ENCODE measurements around the gene OGFOD1. TPM values are rescaled to one million over a fixed set of nuclear protein-coding genes. Genes with fewer than 3 reads are reported as not detected.

The OGFOD1 gene
- total RNA-seq, 4 donors from 2014 or later, result 18.3 to 47.1 (median 33.1) TPM

DNA sequence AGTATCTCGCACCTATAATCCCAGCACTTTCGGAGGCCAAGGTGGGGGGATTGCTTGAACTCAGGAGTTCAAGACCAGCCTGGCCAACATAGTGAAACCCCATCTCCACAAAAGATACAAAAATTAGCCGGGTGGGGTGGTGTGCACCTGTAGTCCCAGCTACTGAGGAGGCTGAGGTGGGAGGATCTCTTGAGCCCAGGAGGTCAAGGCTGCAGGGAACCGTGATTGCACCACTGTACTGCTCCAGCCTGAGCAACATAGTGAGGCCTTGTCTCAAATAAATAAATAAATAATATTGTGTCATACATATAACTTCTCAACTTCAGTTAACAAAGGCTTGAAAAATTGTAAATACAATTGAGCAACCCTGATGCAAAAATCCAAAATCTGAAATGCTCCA lies 34.2 kb upstream of the OGFOD1 start:
- TF ChIP-seq POLR2A (IDR thresholded peaks at IDR 0.05; ENCODE audit: low read depth) (no peak), EP300 (IDR thresholded peaks at IDR 0.05) (no peak), POLR2AphosphoS5 (IDR thresholded peaks at IDR 0.05) (no peak)
- TF ChIP-seq, protein P1, sequence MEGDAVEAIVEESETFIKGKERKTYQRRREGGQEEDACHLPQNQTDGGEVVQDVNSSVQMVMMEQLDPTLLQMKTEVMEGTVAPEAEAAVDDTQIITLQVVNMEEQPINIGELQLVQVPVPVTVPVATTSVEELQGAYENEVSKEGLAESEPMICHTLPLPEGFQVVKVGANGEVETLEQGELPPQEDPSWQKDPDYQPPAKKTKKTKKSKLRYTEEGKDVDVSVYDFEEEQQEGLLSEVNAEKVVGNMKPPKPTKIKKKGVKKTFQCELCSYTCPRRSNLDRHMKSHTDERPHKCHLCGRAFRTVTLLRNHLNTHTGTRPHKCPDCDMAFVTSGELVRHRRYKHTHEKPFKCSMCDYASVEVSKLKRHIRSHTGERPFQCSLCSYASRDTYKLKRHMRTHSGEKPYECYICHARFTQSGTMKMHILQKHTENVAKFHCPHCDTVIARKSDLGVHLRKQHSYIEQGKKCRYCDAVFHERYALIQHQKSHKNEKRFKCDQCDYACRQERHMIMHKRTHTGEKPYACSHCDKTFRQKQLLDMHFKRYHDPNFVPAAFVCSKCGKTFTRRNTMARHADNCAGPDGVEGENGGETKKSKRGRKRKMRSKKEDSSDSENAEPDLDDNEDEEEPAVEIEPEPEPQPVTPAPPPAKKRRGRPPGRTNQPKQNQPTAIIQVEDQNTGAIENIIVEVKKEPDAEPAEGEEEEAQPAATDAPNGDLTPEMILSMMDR (IDR thresholded peaks at IDR 0.05), result no peak
- intact Hi-C loops (cut with DNase I), result no loop called here
- Histone ChIP-seq H3K27ac (replicated peaks in 1 of 4) (no peak overlapping the region), H3K27me3 (no peaks in the 10 kb centered on the region), H3K4me1 (peaks cover 9 to 48% (median 44%) of the 10 kb centered on the region in 4 donors), H3K36me3 (peaks cover 7 to 14% (median 9%) of the 10 kb centered on the region in 4 donors), H3K4me3 (no peak overlapping the region), H3K9me3 (no peaks in the 10 kb centered on the region)
- no peak for DNase-seq (ENCODE audit: extremely low spot score)
- 97% methylated on average over 4 of the region's 4 CpGs for WGBS

DNA sequence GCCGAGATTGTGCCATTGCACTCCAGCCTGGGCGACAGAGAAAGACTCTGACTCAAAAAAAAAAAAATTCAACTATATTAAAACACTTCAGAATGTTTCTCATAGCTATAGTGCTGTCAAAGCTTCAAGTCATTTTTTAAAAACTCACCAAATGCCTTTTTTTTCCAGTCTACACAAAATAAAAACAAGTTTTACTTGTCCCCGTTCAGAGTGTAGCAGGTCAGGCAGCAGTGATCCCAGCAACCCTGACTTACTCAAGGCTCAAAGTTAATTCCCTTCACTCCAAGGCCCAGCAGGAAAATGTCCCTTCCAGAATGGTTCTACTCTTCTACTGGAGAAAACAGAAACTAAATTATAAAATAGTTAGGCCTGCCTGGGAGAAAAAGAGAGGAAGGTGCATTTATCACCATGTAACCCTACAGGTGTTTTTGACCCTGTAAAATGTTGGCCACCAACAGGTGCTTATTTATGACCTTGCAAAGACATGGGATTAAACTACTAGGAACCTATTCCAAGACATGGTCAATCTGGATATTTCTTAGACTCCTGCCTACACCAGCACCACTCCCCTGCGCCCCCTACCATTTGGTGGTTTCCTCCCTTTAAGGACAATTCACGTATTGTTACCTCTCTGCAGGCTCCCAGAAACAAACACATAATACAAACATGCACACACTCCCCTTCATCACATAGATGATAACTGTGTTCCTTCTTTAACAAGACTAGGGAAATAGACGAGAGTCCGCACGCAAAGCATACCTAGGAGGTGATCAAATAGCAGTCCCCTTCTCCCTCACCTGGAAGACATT lies 31.4 kb upstream of the OGFOD1 start:
- Histone ChIP-seq H3K4me1 (peaks cover 22 to 63% (median 57%) of the 10 kb centered on the region in 4 donors), H3K4me3 (no peak overlapping the region), H3K27me3 (no peaks in the 10 kb centered on the region), H3K9me3 (no peaks in the 10 kb centered on the region), H3K27ac (replicated peaks in 1 of 4) (no peak overlapping the region), H3K36me3 (no peaks in the 10 kb centered on the region)
- DNase-seq (ENCODE audit: extremely low spot score), result no peak
- WGBS, result 90% methylated on average over 8 of the region's 8 CpGs
- intact Hi-C loops (cut with DNase I), result loop anchor here (10.0 kb wide), 1 partner anchor 205 kb away; the partner anchor contains the start of gene MT1E
- TF ChIP-seq EP300 (IDR thresholded peaks at IDR 0.05) (no peak), POLR2AphosphoS5 (IDR thresholded peaks at IDR 0.05) (no peak), POLR2A (IDR thresholded peaks at IDR 0.05; ENCODE audit: low read depth) (no peak)
- TF ChIP-seq, protein P1 (IDR thresholded peaks at IDR 0.05), result no peak

DNA sequence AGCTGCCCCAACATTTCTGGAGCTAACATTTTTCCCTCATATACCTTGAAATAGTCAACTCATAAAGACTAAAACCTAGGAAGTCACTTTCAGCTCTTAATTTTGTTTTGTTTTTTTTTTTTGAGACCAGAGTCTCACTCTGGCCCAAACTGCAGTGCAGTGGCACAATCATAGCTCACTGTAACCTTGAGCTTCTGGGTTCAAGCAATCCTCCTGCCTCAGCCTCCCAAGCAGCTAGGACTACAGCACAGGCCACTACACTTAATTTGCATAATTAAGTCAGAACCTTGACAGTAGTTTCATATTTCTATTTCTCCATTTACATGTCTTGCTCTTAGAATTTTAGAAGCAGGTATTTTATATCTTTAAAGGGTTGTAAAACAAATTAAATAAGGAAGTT lies 30.7 kb upstream of the OGFOD1 start:
- TF ChIP-seq POLR2A (IDR thresholded peaks at IDR 0.05; ENCODE audit: low read depth) (no peak), POLR2AphosphoS5 (IDR thresholded peaks at IDR 0.05) (no peak), EP300 (IDR thresholded peaks at IDR 0.05) (no peak)
- TF ChIP-seq, protein P1 (IDR thresholded peaks at IDR 0.05), result no peak
- no peaks in the 10 kb centered on the region for H3K27me3 ChIP-seq
- no peaks in the 10 kb centered on the region for H3K9me3 ChIP-seq
- DNase-seq (ENCODE audit: extremely low spot score), result no peak
- H3K4me3 ChIP-seq, result no peak overlapping the region
- peaks cover 20 to 58% (median 51%) of the 10 kb centered on the region in 4 donors for H3K4me1 ChIP-seq
- H3K27ac ChIP-seq (replicated peaks in 1 of 4), result no peak overlapping the region
- H3K36me3 ChIP-seq, result no peaks in the 10 kb centered on the region
- intact Hi-C loops (cut with DNase I), result loop anchor here (10.0 kb wide), 1 partner anchor 204 kb away; the partner anchor contains the start of gene MT1E

DNA sequence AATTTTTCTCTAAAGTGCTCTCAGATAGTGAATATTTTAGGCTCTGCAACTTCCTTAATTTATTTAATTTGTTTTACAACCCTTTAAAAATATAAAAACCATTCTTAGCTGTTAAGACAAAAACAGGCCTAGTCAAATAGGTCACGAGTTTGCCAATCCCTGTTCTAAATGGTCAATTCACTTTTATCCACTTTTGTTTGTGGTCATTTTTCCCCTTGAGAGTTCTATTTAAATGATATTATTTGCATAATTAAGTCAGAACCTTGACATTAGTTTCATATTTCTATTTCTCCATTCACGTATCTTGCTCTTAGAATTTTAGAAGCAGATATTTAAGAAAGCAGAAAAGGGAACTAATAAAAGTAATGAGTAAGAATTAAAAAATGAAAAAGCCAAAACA lies 30.0 kb upstream of the OGFOD1 start:
- Histone ChIP-seq H3K27me3 (no peaks in the 10 kb centered on the region), H3K4me3 (no peak overlapping the region), H3K27ac (replicated peaks in 1 of 4) (no peak overlapping the region), H3K36me3 (no peaks in the 10 kb centered on the region), H3K4me1 (peaks cover 20 to 62% (median 55%) of the 10 kb centered on the region in 4 donors), H3K9me3 (no peaks in the 10 kb centered on the region)
- TF ChIP-seq POLR2A (IDR thresholded peaks at IDR 0.05; ENCODE audit: low read depth) (no peak), EP300 (IDR thresholded peaks at IDR 0.05) (no peak), POLR2AphosphoS5 (IDR thresholded peaks at IDR 0.05) (no peak)
- TF ChIP-seq, protein P1 (IDR thresholded peaks at IDR 0.05), result no peak
- DNase-seq (ENCODE audit: extremely low spot score), result no peak
- intact Hi-C loops (cut with DNase I), result loop anchor here (10.0 kb wide), 1 partner anchor 203 kb away; the partner anchor contains the start of gene MT1E
- whole genome bisulfite sequencing, result 89% methylated on average over 2 of the region's 2 CpGs

Measured in esophagus muscularis mucosa (tissue), 4 donors.